B cell (primary cell): ENCODE measurements around the gene NGDN. TPM values are rescaled to one million over a fixed set of nuclear protein-coding genes. Genes with fewer than 3 reads are reported as not detected.

Source experiments
- ATAC-seq: fragments of 200-7000 bp; cut with Tn5 transposase; one replicate; pipeline ENCODE4 v1.10.0; 2021; ENCODE audit warnings: low read depth, mild to moderate bottlenecking, moderate number of reproducible peaks, moderate library complexity
- CTCF ChIA-PET: fragments of 350-600 bp; sonication (Branson Sonifier 250); formaldehyde crosslinking; loops from one replicate; lab custom pipeline; 2021; ENCODE audit warnings: antibody characterized with exemption, inconsistent platforms; lab: Charles Lee
- POLR2A ChIA-PET: fragments of 350-600 bp; sonication (Branson Sonifier 250); formaldehyde crosslinking; loops from one replicate; lab custom pipeline; 2021; ENCODE audit warnings: antibody characterized with exemption; lab: Charles Lee
- DNase-seq: peaks from one replicate; pipeline ENCODE4 v3.0.0; 2013
- H2AFZ ChIP-seq: 2 replicates; pipeline ENCODE4 v1.6.1; 2012; ENCODE audit warnings: mild to moderate bottlenecking, low read depth, low read length; ENCODE audit not compliant: insufficient read depth, poor library complexity, severe bottlenecking
- H3K27ac ChIP-seq, 2 donors: 1 replicate in 1 of 2; 2 replicates in 1 of 2; pipeline ENCODE4 v1.5.1; 2012 to 2013; ENCODE audit warnings: low read length in 2 of 2, mild to moderate bottlenecking in 2 of 2, moderate library complexity in 1 of 2
- H3K27me3 ChIP-seq, 4 experiments: fragments of 200-600 bp in 1 of 4; sonication (generic) in 1 of 4; replicated peaks in 1 of 4; 1 replicate in 2 of 4; 2 replicates in 2 of 4; pipeline versions ENCODE4 v1.6.1 to v1.7.0; 2013 to 2016; ENCODE audit warnings: low read length in 3 of 4, mild to moderate bottlenecking in 2 of 4, mixed read lengths in 1 of 4, moderate library complexity in 1 of 4; ENCODE audit not compliant: insufficient read depth in 4 of 4, control insufficient read depth in 3 of 4; ENCODE audit errors: control extremely low read depth in 1 of 4
- H3K36me3 ChIP-seq, 2 experiments: replicated peaks in 1 of 2; 1 replicate in 1 of 2; 2 replicates in 1 of 2; pipeline versions ENCODE4 v1.6.1 to v1.7.1; 2013; ENCODE audit warnings: low read length in 1 of 2; ENCODE audit not compliant: insufficient read depth in 2 of 2, control insufficient read depth in 1 of 2; ENCODE audit errors: control extremely low read depth in 1 of 2, extremely low read depth in 1 of 2
- H3K4me1 ChIP-seq, 2 donors: fragments of 200-600 bp in 1 of 2; sonication (generic) in 1 of 2; 1 replicate in 1 of 2; 2 replicates in 1 of 2; pipeline versions ENCODE4 v1.5.1 to v1.6.1; 2013 to 2017; ENCODE audit warnings: low read length in 2 of 2; ENCODE audit not compliant: control insufficient read depth in 2 of 2, insufficient read depth in 2 of 2
- H3K4me2 ChIP-seq: replicated peaks from 2 replicates; pipeline ENCODE3; 2012; ENCODE audit warnings: mild to moderate bottlenecking, low read depth, low read length; ENCODE audit not compliant: poor library complexity, severe bottlenecking
- H3K4me3 ChIP-seq, 5 experiments: fragments of 200-600 bp in 1 of 5; sonication (generic) in 1 of 5; 1 replicate in 3 of 5; 2 replicates in 2 of 5; pipeline versions ENCODE4 v1.5.1 to v1.7.0; 2011 to 2016; ENCODE audit warnings: low read length in 4 of 5, mild to moderate bottlenecking in 4 of 5, low read depth in 2 of 5, control low read depth in 1 of 5, moderate library complexity in 1 of 5; ENCODE audit not compliant: insufficient read depth in 1 of 5; ENCODE audit errors: control extremely low read depth in 1 of 5, extremely low read depth in 1 of 5
- H3K79me2 ChIP-seq: fragments of 200-600 bp; sonication (generic); one replicate; pipeline ENCODE4 v1.6.0; 2016; ENCODE audit warnings: low read length; ENCODE audit not compliant: control insufficient read depth, insufficient read depth
- H3K9ac ChIP-seq: fragments of 200-600 bp; sonication (generic); 2 replicates; pipeline ENCODE4 v1.6.1; 2017; ENCODE audit warnings: mild to moderate bottlenecking, low read length, moderate library complexity
- H3K9me3 ChIP-seq, 3 donors: one replicate each; pipeline versions ENCODE4 v1.6.1 to v1.7.1; 2013; ENCODE audit warnings: low read length in 2 of 3; ENCODE audit not compliant: control insufficient read depth in 2 of 3, insufficient read depth in 1 of 3; ENCODE audit errors: control extremely low read depth in 1 of 3
- H4K20me1 ChIP-seq: 2 replicates; pipeline ENCODE4 v1.6.0; 2012; ENCODE audit warnings: mild to moderate bottlenecking, low read length; ENCODE audit not compliant: insufficient read depth, control insufficient read depth, poor library complexity, severe bottlenecking
- H3K27ac Mint-ChIP-seq: one replicate; pipeline ENCODE4 v1.8.0; 2021; ENCODE audit warnings: mixed read lengths
- H3K27me3 Mint-ChIP-seq: one replicate; pipeline ENCODE4 v1.8.0; 2021; ENCODE audit warnings: mixed read lengths
- H3K4me1 Mint-ChIP-seq: one replicate; pipeline ENCODE4 v1.8.0; 2021; ENCODE audit warnings: mixed read lengths
- H3K4me3 Mint-ChIP-seq: one replicate; pipeline ENCODE4 v1.8.0; 2021; ENCODE audit warnings: mixed read lengths
- H3K9me3 Mint-ChIP-seq: one replicate; pipeline ENCODE4 v1.8.0; 2022; ENCODE audit warnings: mixed read lengths; ENCODE audit not compliant: insufficient read depth
- CTCF ChIP-seq: fragments of 200-600 bp; IDR thresholded peaks from one replicate; pipeline ENCODE4 v1.8.0; 2022; ENCODE audit warnings: antibody characterized with exemption, mild to moderate bottlenecking
- EZH2 ChIP-seq: IDR thresholded peaks from 2 replicates; pipeline ENCODE4 v1.6.1; 2012; ENCODE audit warnings: borderline replicate concordance, low read depth, mild to moderate bottlenecking, moderate library complexity, low read length; ENCODE audit not compliant: insufficient read depth, poor library complexity, severe bottlenecking
- WGBS: methylation state at CpG from one replicate; pipeline ENCODE4 v1.1.5; 2013; ENCODE audit warnings: missing lambda C conversion rate; ENCODE audit not compliant: insufficient coverage; 5-methylcytosine and 5-hydroxymethylcytosine counted together
- intact Hi-C: fragments of 100-400 bp; cut with micrococcal nuclease; formaldehyde crosslinking; loops from one replicate; pipeline ENCODE4 v1.10.0; 2022
- polyA plus RNA-seq: library from polyadenylated mRNA; depleted of rRNA; stranded (reverse); fragments of >200 nt; gene quantifications from 2 replicates; pipeline ENCODE4 v1.2.3, GENCODE V29; 2012
- total RNA-seq, 2 donors: library from RNA; stranded (reverse); fragments of 120-200 nt in 1 of 2; gene quantifications; 1 replicate in 1 of 2; 2 replicates in 1 of 2; pipeline versions ENCODE4 v1.2.3 to v1.2.4, GENCODE V29; 2013 to 2022

Gene NGDN
- total and polyA plus RNA-seq, 2 donors (not counting 1 experiment from before 2014, with no cell fraction given) = 66.7 to 81.8 TPM

DNA sequence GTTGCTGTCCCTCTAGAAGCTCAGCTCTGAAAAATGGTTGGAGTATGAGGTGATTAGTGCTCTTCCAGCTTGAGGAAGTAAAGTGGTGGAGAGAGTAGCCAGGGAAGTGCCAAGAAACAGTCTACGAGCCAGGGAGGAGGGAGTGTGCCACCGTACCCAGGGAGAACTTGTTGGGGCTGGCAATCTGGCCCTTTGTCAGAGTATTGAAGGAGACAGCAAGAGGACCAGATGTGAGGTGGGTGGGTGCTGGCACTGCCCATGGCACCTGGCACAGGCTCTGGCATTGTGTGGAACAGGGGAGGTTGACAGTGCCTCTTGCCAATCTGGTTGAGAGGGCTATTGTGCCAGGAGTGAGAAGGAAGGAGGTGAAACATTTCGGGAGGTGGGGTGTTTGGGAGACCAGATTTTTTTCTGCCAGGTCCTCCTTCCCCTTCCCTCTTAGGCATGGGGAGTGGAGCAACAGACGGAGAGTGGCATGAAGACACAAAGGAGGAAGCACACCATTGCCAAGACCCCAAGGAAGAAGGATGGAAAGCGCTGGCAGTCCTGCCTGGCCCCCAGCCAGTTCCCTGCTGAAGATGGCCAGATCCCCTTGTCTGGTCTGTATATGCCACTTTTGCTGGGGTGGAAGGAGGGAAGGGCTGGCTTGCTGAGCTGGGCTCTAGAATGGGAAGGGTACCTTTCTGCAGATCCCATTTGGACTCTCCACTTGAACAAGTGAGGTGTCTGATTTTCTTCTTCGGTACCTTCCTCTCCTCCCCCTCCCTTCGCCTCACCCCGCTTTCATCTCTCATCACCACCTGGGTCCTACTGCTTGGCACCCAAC lies 44.5 kb downstream of the NGDN start:
- Histone ChIP-seq H3K27ac (no peak overlapping the region), H3K4me1 (no peaks in the 10 kb centered on the region), H4K20me1 (no peaks in the 10 kb centered on the region), H2AFZ (no peak overlapping the region), H3K4me3 (no peak overlapping the region), H3K9ac (no peak overlapping the region), H3K79me2 (no peaks in the 10 kb centered on the region), H3K9me3 (no peaks in the 10 kb centered on the region), H3K4me2 (no peak overlapping the region), H3K27me3 (no peaks in the 10 kb centered on the region), H3K36me3 (no peaks in the 10 kb centered on the region)
- ATAC-seq (no peak), DNase-seq (no peak)
- H3K4me1 Mint-ChIP-seq = peaks cover 5% of the 10 kb centered on the region
- TF ChIP-seq EZH2 = no peak
- TF ChIP-seq CTCF = no peak
- CTCF ChIA-PET = no interaction called here
- H3K4me3 Mint-ChIP-seq = no peak overlapping the region
- no peaks in the 10 kb centered on the region for H3K27me3 Mint-ChIP-seq
- H3K27ac Mint-ChIP-seq = no peak overlapping the region
- no peaks in the 10 kb centered on the region for H3K9me3 Mint-ChIP-seq
- WGBS = 91% methylated on average over 7 of the region's 8 CpGs
- intact Hi-C loops = no loop called here
- POLR2A ChIA-PET = no interaction called here

DNA sequence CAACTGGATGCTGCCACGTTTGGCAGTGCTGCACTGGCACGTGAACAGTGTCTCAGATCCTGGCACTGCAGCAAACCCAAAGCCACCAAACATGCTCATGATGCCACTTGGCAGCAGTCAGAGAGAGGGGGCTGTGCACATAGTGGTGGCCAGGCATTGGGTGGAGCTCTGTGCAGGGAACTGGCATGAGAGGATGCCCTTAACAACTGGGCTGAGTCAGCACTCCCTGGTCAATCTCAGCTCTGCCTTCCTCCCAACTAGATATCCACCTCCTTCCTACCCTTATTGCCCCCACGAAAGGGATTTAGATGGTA lies 45.1 kb downstream of the NGDN start:
- no peaks in the 10 kb centered on the region for H3K4me1 ChIP-seq
- no peak overlapping the region for H2AFZ ChIP-seq
- Mint-ChIP-seq H3K4me1 (peaks cover 5% of the 10 kb centered on the region), H3K4me3 (no peak overlapping the region), H3K27ac (no peak overlapping the region), H3K27me3 (no peaks in the 10 kb centered on the region), H3K9me3 (no peaks in the 10 kb centered on the region)
- intact Hi-C loops = no loop called here
- H4K20me1 ChIP-seq = no peaks in the 10 kb centered on the region
- TF ChIP-seq EZH2 (no peak), CTCF (no peak)
- 92% methylated on average over 2 of the region's 3 CpGs for WGBS
- DNase-seq = no peak
- no peaks in the 10 kb centered on the region for H3K79me2 ChIP-seq
- no peak overlapping the region for H3K4me2 ChIP-seq
- H3K9me3 ChIP-seq = no peaks in the 10 kb centered on the region
- H3K4me3 ChIP-seq = no peak overlapping the region
- no peaks in the 10 kb centered on the region for H3K27me3 ChIP-seq
- ATAC-seq = no peak
- no peaks in the 10 kb centered on the region for H3K36me3 ChIP-seq
- CTCF ChIA-PET = no interaction called here
- H3K9ac ChIP-seq = no peak overlapping the region
- POLR2A ChIA-PET = no interaction called here
- no peak overlapping the region for H3K27ac ChIP-seq
